Measurements from ENCODE around the gene PECR.

PECR gene

GRCh38 chr2:216049452-216049851 is 32.2 kb downstream of the PECR start:
- no CpG with 5 or more reads among the region's 2 CpGs for WGBS (ENCODE audit: insufficient coverage)
- H3K9me3 ChIP-seq (ENCODE audit: control extremely low read depth in 1 of 5, control insufficient read depth in 4 of 5, insufficient read depth in 2 of 5, low read depth in 1 of 5, low read length in 4 of 5), result no peaks in the 10 kb centered on the region
- H3K4me3 ChIP-seq (ENCODE audit: control insufficient read depth in 1 of 7, extremely low read depth in 1 of 7, insufficient read depth in 4 of 7, low read depth in 2 of 7, low read length in 6 of 7), result no peak overlapping the region
- peaks cover 0 to 3% (median 0%) of the 10 kb centered on the region in 4 experiments for H3K36me3 ChIP-seq (ENCODE audit: control insufficient read depth in 4 of 4, insufficient read depth in 4 of 4, low read length in 3 of 4)
- no peak overlapping the region for H3K27ac ChIP-seq (ENCODE audit: insufficient read depth in 1 of 2, low read depth in 1 of 2, low read length in 2 of 2, poor library complexity in 1 of 2, severe bottlenecking in 2 of 2)
- no peaks in the 10 kb centered on the region for H3K27me3 ChIP-seq (replicated peaks in 2 of 5; ENCODE audit: control insufficient read depth in 4 of 5, insufficient read depth in 5 of 5, low read length in 4 of 5)
- CTCF ChIA-PET, result interaction anchor here (1.4 to 2.9 kb wide), 2 partner anchors 12 to 16 kb away, joined by 3 to 15 read pairs; no protein-coding TSS in a partner anchor
- POLR2A ChIA-PET, result no interaction called here
- H3K4me1 ChIP-seq (ENCODE audit: control extremely low read depth in 1 of 4, control insufficient read depth in 4 of 4, insufficient read depth in 4 of 4, low read length in 3 of 4), result no peaks in the 10 kb centered on the region
- no peak for DNase-seq

- no CpG with 5 or more reads among the region's 2 CpGs for WGBS (ENCODE audit: insufficient coverage)
- Histone ChIP-seq H3K4me1 (ENCODE audit: control extremely low read depth in 1 of 4, control insufficient read depth in 4 of 4, insufficient read depth in 4 of 4, low read length in 3 of 4) (no peaks in the 10 kb centered on the region), H3K27ac (ENCODE audit: insufficient read depth in 1 of 2, low read depth in 1 of 2, low read length in 2 of 2, poor library complexity in 1 of 2, severe bottlenecking in 2 of 2) (no peak overlapping the region), H3K27me3 (replicated peaks in 2 of 5; ENCODE audit: control insufficient read depth in 4 of 5, insufficient read depth in 5 of 5, low read length in 4 of 5) (no peaks in the 10 kb centered on the region), H3K36me3 (ENCODE audit: control insufficient read depth in 4 of 4, insufficient read depth in 4 of 4, low read length in 3 of 4) (peaks cover 0 to 4% (median 0%) of the 10 kb centered on the region in 4 experiments), H3K9me3 (ENCODE audit: control extremely low read depth in 1 of 5, control insufficient read depth in 4 of 5, insufficient read depth in 2 of 5, low read depth in 1 of 5, low read length in 4 of 5) (no peaks in the 10 kb centered on the region), H3K4me3 (ENCODE audit: control insufficient read depth in 1 of 7, extremely low read depth in 1 of 7, insufficient read depth in 4 of 7, low read depth in 2 of 7, low read length in 6 of 7) (no peak overlapping the region)
- POLR2A ChIA-PET, result no interaction called here
- CTCF ChIA-PET, result interaction anchor here (2.9 kb wide), 1 partner anchor 14 kb away, joined by 15 read pairs; no protein-coding TSS in a partner anchor
- no peak for DNase-seq
Measured at GRCh38 chr2:216047397-216047796, 34.2 kb downstream of the PECR start.

- CTCF ChIA-PET, result interaction anchor here (0.8 to 2.2 kb wide), 3 partner anchors 12 to 28 kb away, joined by 3 to 8 read pairs (median 5); no protein-coding TSS in a partner anchor
- no peaks in the 10 kb centered on the region for H3K4me1 ChIP-seq (ENCODE audit: control extremely low read depth in 1 of 4, control insufficient read depth in 4 of 4, insufficient read depth in 4 of 4, low read length in 3 of 4)
- H3K27me3 ChIP-seq (replicated peaks in 2 of 5; ENCODE audit: control insufficient read depth in 4 of 5, insufficient read depth in 5 of 5, low read length in 4 of 5), result no peaks in the 10 kb centered on the region
- no peak overlapping the region for H3K4me3 ChIP-seq (ENCODE audit: control insufficient read depth in 1 of 7, extremely low read depth in 1 of 7, insufficient read depth in 4 of 7, low read depth in 2 of 7, low read length in 6 of 7)
- H3K27ac ChIP-seq (ENCODE audit: insufficient read depth in 1 of 2, low read depth in 1 of 2, low read length in 2 of 2, poor library complexity in 1 of 2, severe bottlenecking in 2 of 2), result no peak overlapping the region
- WGBS (ENCODE audit: insufficient coverage), result 95% methylated on average over 3 of the region's 5 CpGs
- peaks cover 0 to 9% (median 0%) of the 10 kb centered on the region in 4 experiments for H3K36me3 ChIP-seq (ENCODE audit: control insufficient read depth in 4 of 4, insufficient read depth in 4 of 4, low read length in 3 of 4)
- DNase-seq, result no peak
- H3K9me3 ChIP-seq (ENCODE audit: control extremely low read depth in 1 of 5, control insufficient read depth in 4 of 5, insufficient read depth in 2 of 5, low read depth in 1 of 5, low read length in 4 of 5), result no peaks in the 10 kb centered on the region
- POLR2A ChIA-PET, result no interaction called here
Measured at GRCh38 chr2:216044883-216045486, 36.6 kb downstream of the PECR start.

GRCh38 chr2:216043949-216044348 is 37.7 kb downstream of the PECR start:
- CTCF ChIA-PET, result interaction anchor here (2.2 to 2.4 kb wide), 2 partner anchors 10 to 11 kb away, joined by 8 to 11 read pairs; no protein-coding TSS in a partner anchor
- 100% methylated on average over 2 of the region's 5 CpGs for WGBS (ENCODE audit: insufficient coverage)
- Histone ChIP-seq H3K9me3 (ENCODE audit: control extremely low read depth in 1 of 5, control insufficient read depth in 4 of 5, insufficient read depth in 2 of 5, low read depth in 1 of 5, low read length in 4 of 5) (no peaks in the 10 kb centered on the region), H3K36me3 (ENCODE audit: control insufficient read depth in 4 of 4, insufficient read depth in 4 of 4, low read length in 3 of 4) (peaks cover 0 to 10% (median 0%) of the 10 kb centered on the region in 4 experiments), H3K4me1 (ENCODE audit: control extremely low read depth in 1 of 4, control insufficient read depth in 4 of 4, insufficient read depth in 4 of 4, low read length in 3 of 4) (no peaks in the 10 kb centered on the region), H3K27ac (ENCODE audit: insufficient read depth in 1 of 2, low read depth in 1 of 2, low read length in 2 of 2, poor library complexity in 1 of 2, severe bottlenecking in 2 of 2) (no peak overlapping the region), H3K27me3 (replicated peaks in 2 of 5; ENCODE audit: control insufficient read depth in 4 of 5, insufficient read depth in 5 of 5, low read length in 4 of 5) (no peaks in the 10 kb centered on the region), H3K4me3 (ENCODE audit: control insufficient read depth in 1 of 7, extremely low read depth in 1 of 7, insufficient read depth in 4 of 7, low read depth in 2 of 7, low read length in 6 of 7) (no peak overlapping the region)
- no peak for DNase-seq
- POLR2A ChIA-PET, result no interaction called here

GRCh38 chr2:216041438-216041837 is 40.2 kb downstream of the PECR start:
- WGBS (ENCODE audit: insufficient coverage), result no CpG with 5 or more reads among the region's 2 CpGs
- ChIA-PET POLR2A (no interaction called here), CTCF (interaction anchor here (0.8 to 2.4 kb wide), 5 partner anchors 7 to 18 kb away, joined by 3 to 11 read pairs (median 4); no protein-coding TSS in a partner anchor)
- Histone ChIP-seq H3K4me3 (ENCODE audit: control insufficient read depth in 1 of 7, extremely low read depth in 1 of 7, insufficient read depth in 4 of 7, low read depth in 2 of 7, low read length in 6 of 7) (no peak overlapping the region), H3K4me1 (ENCODE audit: control extremely low read depth in 1 of 4, control insufficient read depth in 4 of 4, insufficient read depth in 4 of 4, low read length in 3 of 4) (no peaks in the 10 kb centered on the region), H3K36me3 (ENCODE audit: control insufficient read depth in 4 of 4, insufficient read depth in 4 of 4, low read length in 3 of 4) (peaks cover 0 to 10% (median 0%) of the 10 kb centered on the region in 4 experiments), H3K9me3 (ENCODE audit: control extremely low read depth in 1 of 5, control insufficient read depth in 4 of 5, insufficient read depth in 2 of 5, low read depth in 1 of 5, low read length in 4 of 5) (no peaks in the 10 kb centered on the region), H3K27ac (ENCODE audit: insufficient read depth in 1 of 2, low read depth in 1 of 2, low read length in 2 of 2, poor library complexity in 1 of 2, severe bottlenecking in 2 of 2) (no peak overlapping the region), H3K27me3 (replicated peaks in 2 of 5; ENCODE audit: control insufficient read depth in 4 of 5, insufficient read depth in 5 of 5, low read length in 4 of 5) (no peaks in the 10 kb centered on the region)
- no peak for DNase-seq

GRCh38 chr2:216039918-216040317 is 41.7 kb downstream of the PECR start:
- ChIA-PET POLR2A (no interaction called here), CTCF (interaction anchor here (1.2 kb wide), 1 partner anchor 17 kb away, joined by 3 read pairs; no protein-coding TSS in a partner anchor)
- Histone ChIP-seq H3K9me3 (ENCODE audit: control extremely low read depth in 1 of 5, control insufficient read depth in 4 of 5, insufficient read depth in 2 of 5, low read depth in 1 of 5, low read length in 4 of 5) (no peaks in the 10 kb centered on the region), H3K36me3 (ENCODE audit: control insufficient read depth in 4 of 4, insufficient read depth in 4 of 4, low read length in 3 of 4) (peaks cover 0 to 10% (median 0%) of the 10 kb centered on the region in 4 experiments), H3K27ac (ENCODE audit: insufficient read depth in 1 of 2, low read depth in 1 of 2, low read length in 2 of 2, poor library complexity in 1 of 2, severe bottlenecking in 2 of 2) (no peak overlapping the region), H3K4me3 (ENCODE audit: control insufficient read depth in 1 of 7, extremely low read depth in 1 of 7, insufficient read depth in 4 of 7, low read depth in 2 of 7, low read length in 6 of 7) (no peak overlapping the region), H3K4me1 (ENCODE audit: control extremely low read depth in 1 of 4, control insufficient read depth in 4 of 4, insufficient read depth in 4 of 4, low read length in 3 of 4) (no peaks in the 10 kb centered on the region), H3K27me3 (replicated peaks in 2 of 5; ENCODE audit: control insufficient read depth in 4 of 5, insufficient read depth in 5 of 5, low read length in 4 of 5) (no peaks in the 10 kb centered on the region)
- DNase-seq, result no peak
- 91% methylated on average over 2 of the region's 3 CpGs for WGBS (ENCODE audit: insufficient coverage)

- no peak overlapping the region for H3K4me3 ChIP-seq (ENCODE audit: control insufficient read depth in 1 of 7, extremely low read depth in 1 of 7, insufficient read depth in 4 of 7, low read depth in 2 of 7, low read length in 6 of 7)
- H3K36me3 ChIP-seq (ENCODE audit: control insufficient read depth in 4 of 4, insufficient read depth in 4 of 4, low read length in 3 of 4), result no peaks in the 10 kb centered on the region
- no peaks in the 10 kb centered on the region for H3K9me3 ChIP-seq (ENCODE audit: control extremely low read depth in 1 of 5, control insufficient read depth in 4 of 5, insufficient read depth in 2 of 5, low read depth in 1 of 5, low read length in 4 of 5)
- DNase-seq, result peak; percentile 74 to 88 (median 80)
- POLR2A ChIA-PET, result no interaction called here
- WGBS (ENCODE audit: insufficient coverage), result 91% methylated on average over 1 of the region's 1 CpG
- no peak overlapping the region for H3K27ac ChIP-seq (ENCODE audit: insufficient read depth in 1 of 2, low read depth in 1 of 2, low read length in 2 of 2, poor library complexity in 1 of 2, severe bottlenecking in 2 of 2)
- H3K4me1 ChIP-seq (ENCODE audit: control extremely low read depth in 1 of 4, control insufficient read depth in 4 of 4, insufficient read depth in 4 of 4, low read length in 3 of 4), result peaks cover 0 to 3% (median under 1%) of the 10 kb centered on the region in 4 experiments
- H3K27me3 ChIP-seq (replicated peaks in 2 of 5; ENCODE audit: control insufficient read depth in 4 of 5, insufficient read depth in 5 of 5, low read length in 4 of 5), result no peaks in the 10 kb centered on the region
- CTCF ChIA-PET, result interaction anchor here (0.6 to 7.6 kb wide), 14 partner anchors 9 to 633 kb away, joined by 3 to 64 read pairs (median 6); partner anchors contain the start of gene MREG
Measured at GRCh38 chr2:216034065-216034464, 47.5 kb downstream of the PECR start.
